Ovary (tissue), 9 donors: ENCODE data around the gene ZNFX1. TPM values are rescaled to one million over a fixed set of nuclear protein-coding genes. Genes with fewer than 3 reads are reported as not detected.
"Not testable (repeated sequence)": the region's sequence is repeated elsewhere in the genome, so short reads cannot be mapped to it uniquely, and the experiment has no call there.

ENCODE experiments used
- DNase-seq, 5 donors: peaks; one replicate each; pipeline ENCODE4 v3.0.0-alpha.2; 2019 to 2020
- H3K27ac ChIP-seq, 2 donors: fragments of 200-600 bp; one replicate each; pipeline versions ENCODE4 v1.5.1 to v1.8.0; 2019 to 2022
- H3K27me3 ChIP-seq: fragments of 200-600 bp; one replicate; pipeline ENCODE4 v1.8.0; 2022
- H3K36me3 ChIP-seq: fragments of 200-600 bp; sonication (generic); one replicate; pipeline ENCODE4 v1.5.1; 2019
- H3K4me1 ChIP-seq: one replicate; pipeline ENCODE4 v1.8.1; 2013; ENCODE audit warnings: mild to moderate bottlenecking, moderate library complexity; ENCODE audit not compliant: insufficient read depth
- H3K4me3 ChIP-seq: fragments of 200-600 bp; sonication (generic); one replicate; pipeline ENCODE4 v1.5.1; 2017
- H3K9me3 ChIP-seq, 2 donors: fragments of 200-600 bp in 1 of 2; sonication (generic) in 1 of 2; one replicate each; pipeline versions ENCODE4 v1.5.1 to v1.8.1; 2013 to 2019; ENCODE audit warnings: mild to moderate bottlenecking in 1 of 2, moderate library complexity in 1 of 2
- EP300 ChIP-seq: sonication (generic); formaldehyde crosslinking; IDR thresholded peaks from one replicate; pipeline ENCODE4 v1.6.1; 2017; ENCODE audit warnings: antibody characterized with exemption
- POLR2A ChIP-seq: fragments of 450-650 bp; IDR thresholded peaks from one replicate; pipeline ENCODE4 v1.6.1; 2017; ENCODE audit warnings: antibody characterized with exemption, mild to moderate bottlenecking, moderate library complexity
- WGBS, 3 donors: extraction: QIAGEN DNeasy Blood & Tissue Kit in 1 of 3; methylation state at CpG; one replicate each; pipeline versions ENCODE4 v1.1.5 to v1.1.7; 2013 to 2017; 5-methylcytosine and 5-hydroxymethylcytosine counted together
- intact Hi-C, 4 donors: fragments of 100-400 bp; cut with DNase I; formaldehyde crosslinking; loops; one replicate each; pipeline versions ENCODE4 v1.11.0 to v1.15.1; 2022 to 2023
- polyA plus RNA-seq, 2 donors: library from polyadenylated mRNA; stranded (reverse); fragments of 200-250 nt in 1 of 2; fragments of 350-450 nt in 1 of 2; fragmentation: Illumina TruSeq in 1 of 2; extraction: RNeasy Lipid Tissue Mini Kit (QIAGEN cat#74804) in 1 of 2; gene quantifications; one replicate each; pipeline ENCODE4 v1.2.3, GENCODE V29; 2013 to 2014
- total RNA-seq, 7 donors: library from RNA; depleted of rRNA in 2 of 7; stranded (reverse); fragments of >200 nt in 2 of 7; fragmentation: NEBNext Ultra II Directional in 3 of 7; extraction: Animal tissue kit (Norgen Biotek cat#: 25700) in 3 of 7; gene quantifications; one replicate each; pipeline versions ENCODE4 v1.1.0 to v1.2.4, GENCODE V29; 2016 to 2023
- TF ChIP-seq, protein P1 (sequence below), 3 donors: fragments of 450-650 bp in 2 of 3; fragments of 200-600 bp in 1 of 3; IDR thresholded peaks; one replicate each; pipeline versions ENCODE4 v1.5.1 to v1.8.0; 2016 to 2022; ENCODE audit warnings: antibody characterized with exemption in 3 of 3, mild to moderate bottlenecking in 1 of 3
- donor health status: DM: no; HTN: no; CAD: no; lungs with moderate emphysema.
- donor health status: DM: no; HTN: no; CAD: no.
- donor health status: Bipolar disorder and iron deficiency.
- donor health status: DM: yes; HTN: yes; CAD: no.
- donor health status: DM: no; HTN: no; CAD: no.
- donor health status: DM: yes; HTN: yes; CAD: no.

Gene ZNFX1
- total and polyA plus RNA-seq, 9 donors = 9.2 to 38.1 (median 23.5) TPM

- no peak overlapping the region for H3K27ac ChIP-seq
- TF ChIP-seq, protein P1, sequence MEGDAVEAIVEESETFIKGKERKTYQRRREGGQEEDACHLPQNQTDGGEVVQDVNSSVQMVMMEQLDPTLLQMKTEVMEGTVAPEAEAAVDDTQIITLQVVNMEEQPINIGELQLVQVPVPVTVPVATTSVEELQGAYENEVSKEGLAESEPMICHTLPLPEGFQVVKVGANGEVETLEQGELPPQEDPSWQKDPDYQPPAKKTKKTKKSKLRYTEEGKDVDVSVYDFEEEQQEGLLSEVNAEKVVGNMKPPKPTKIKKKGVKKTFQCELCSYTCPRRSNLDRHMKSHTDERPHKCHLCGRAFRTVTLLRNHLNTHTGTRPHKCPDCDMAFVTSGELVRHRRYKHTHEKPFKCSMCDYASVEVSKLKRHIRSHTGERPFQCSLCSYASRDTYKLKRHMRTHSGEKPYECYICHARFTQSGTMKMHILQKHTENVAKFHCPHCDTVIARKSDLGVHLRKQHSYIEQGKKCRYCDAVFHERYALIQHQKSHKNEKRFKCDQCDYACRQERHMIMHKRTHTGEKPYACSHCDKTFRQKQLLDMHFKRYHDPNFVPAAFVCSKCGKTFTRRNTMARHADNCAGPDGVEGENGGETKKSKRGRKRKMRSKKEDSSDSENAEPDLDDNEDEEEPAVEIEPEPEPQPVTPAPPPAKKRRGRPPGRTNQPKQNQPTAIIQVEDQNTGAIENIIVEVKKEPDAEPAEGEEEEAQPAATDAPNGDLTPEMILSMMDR (IDR thresholded peaks at IDR 0.05) = no peak
- TF ChIP-seq POLR2A = no peak
- TF ChIP-seq EP300 = no peak
- no peaks in the 10 kb centered on the region for H3K27me3 ChIP-seq
- intact Hi-C loops = loop anchor here in 1 of 4 donors (10.0 kb wide), 1 partner anchor 49 kb away; the partner anchor contains the start of gene ZNFX1
- no peaks in the 10 kb centered on the region for H3K36me3 ChIP-seq
- H3K9me3 ChIP-seq = no peaks in the 10 kb centered on the region
- H3K4me1 ChIP-seq = peaks cover 2% of the 10 kb centered on the region
- no peak for DNase-seq
- no peak overlapping the region for H3K4me3 ChIP-seq
- WGBS, 3 donors = 88 to 96% (median 88%) methylated on average over 7 of the region's 7 CpGs
Measured at GRCh38 chr20:49225896-49226295, 52.0 kb downstream of the ZNFX1 start.

DNA sequence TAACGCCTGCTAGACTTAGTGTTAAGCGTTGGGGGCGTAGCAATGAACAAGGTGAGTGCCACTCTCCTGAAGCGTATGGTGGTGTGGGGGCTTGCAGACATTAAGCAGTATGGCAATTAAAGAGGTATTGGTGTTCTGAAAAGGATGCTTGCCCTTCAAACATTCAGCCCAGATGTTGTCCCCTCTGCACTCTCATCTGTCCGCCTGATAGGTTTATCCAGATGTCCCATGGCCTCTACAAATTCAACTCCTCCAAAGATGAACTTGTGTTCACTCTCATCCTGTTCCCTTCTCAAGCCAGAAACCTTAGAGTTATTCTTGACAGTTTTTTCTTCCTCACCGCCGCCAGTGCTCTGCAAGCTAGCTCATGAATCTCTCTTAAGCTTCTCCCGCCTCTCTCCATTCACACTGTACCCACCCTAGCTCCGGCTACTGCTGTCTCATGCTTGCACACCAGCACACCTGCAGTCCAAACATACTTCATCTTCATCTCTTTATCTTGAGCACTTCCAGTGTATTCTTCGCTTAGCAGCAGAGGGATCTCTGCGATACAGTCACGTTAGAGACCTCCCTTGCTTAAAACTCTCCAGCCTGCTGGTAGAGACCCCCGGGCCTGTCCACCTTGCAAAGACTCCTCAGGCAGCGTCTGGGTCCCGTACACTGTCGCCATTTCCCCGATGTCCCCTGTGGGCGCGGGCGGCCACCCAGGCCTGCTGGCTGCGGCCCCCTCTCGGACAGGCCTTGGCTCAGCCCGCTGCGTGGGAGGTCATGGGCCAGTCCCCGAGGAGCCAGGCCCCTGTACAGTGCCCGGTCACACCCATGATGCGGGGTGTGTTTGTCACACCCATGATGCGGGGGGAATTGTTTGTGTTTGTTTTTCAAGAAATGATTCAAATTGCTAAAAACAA, 57.7 kb downstream of the ZNFX1 start:
- TF ChIP-seq EP300 (no peak), POLR2A (no peak)
- TF ChIP-seq, protein P1 (IDR thresholded peaks at IDR 0.05) = no peak
- Histone ChIP-seq H3K9me3 (no peaks in the 10 kb centered on the region), H3K27me3 (no peaks in the 10 kb centered on the region), H3K27ac (peak overlapping the region in 1 of 2 donors; percentile 68), H3K36me3 (no peaks in the 10 kb centered on the region), H3K4me3 (peak overlapping the region; percentile 84), H3K4me1 (peaks cover 4% of the 10 kb centered on the region)
- WGBS, 3 donors = 56 to 64% (median 57%) methylated on average over 27 to 28 of the region's 28 CpGs
- peak in 3 of 5 donors; percentile 34 to 49 (median 44) for DNase-seq
- intact Hi-C loops = loop anchor here in 3 of 4 donors (5.0 to 10.0 kb wide), 2 partner anchors 55 to 88 kb away; partner anchors contain the start of gene ZNFX1 (in 1 of the 3)

DNA sequence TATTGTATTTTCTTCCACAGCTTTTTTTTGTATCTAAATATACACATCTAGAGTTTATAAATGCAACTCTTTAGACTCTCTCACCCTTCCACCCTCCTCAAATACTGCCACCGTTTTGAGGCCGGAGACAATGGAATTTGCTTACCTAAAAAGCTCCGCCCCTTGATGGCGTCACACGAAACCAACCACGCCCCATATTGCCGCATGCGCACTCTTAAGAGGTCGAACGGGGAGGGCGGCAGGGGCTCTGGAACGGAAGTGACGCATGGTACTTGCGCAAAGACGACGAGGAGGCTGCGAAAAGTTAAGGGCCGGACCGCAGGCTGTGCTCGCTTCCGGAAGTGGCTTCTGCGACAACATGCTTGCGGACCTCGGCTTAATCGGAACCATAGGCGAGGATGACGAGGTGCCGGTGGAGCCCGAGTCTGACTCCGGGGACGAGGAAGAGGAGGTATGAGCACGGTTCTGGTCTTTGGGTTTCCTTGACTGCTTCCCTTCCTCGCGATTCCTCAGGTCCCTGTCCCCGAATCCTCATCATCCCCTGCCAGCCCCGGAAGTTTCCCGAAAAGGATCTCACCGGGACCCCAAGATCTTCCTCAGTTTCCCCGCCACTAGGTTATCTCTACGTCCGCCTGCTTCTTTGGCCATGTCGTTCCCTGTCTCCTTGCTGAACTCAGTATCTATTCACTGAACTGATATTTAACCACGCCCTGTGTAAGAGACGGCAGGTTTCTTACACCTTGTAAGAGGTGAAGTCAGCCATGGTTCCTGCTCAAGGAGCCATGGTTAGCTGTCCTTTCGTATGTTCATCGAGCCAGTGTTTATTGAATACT, 58.5 kb downstream of the ZNFX1 start, which contains the start of gene DDX27:
Gene DDX27, plus strand, starts transcription at position 326 of the 833 bp plus-strand sequence. Its CDS starts 33 bp downstream, at position 359.
- Histone ChIP-seq H3K4me3 (peak within 1 kb of the TSS; percentile 84), H3K27me3 (no peaks in the 10 kb centered on the region), H3K4me1 (peaks cover 4% of the 10 kb centered on the region), H3K36me3 (no peaks in the 10 kb centered on the region), H3K27ac (peak within 1 kb of the TSS; percentile 5 to 68), H3K9me3 (no peaks in the 10 kb centered on the region)
- intact Hi-C loops = loop anchor here in 2 of 4 donors (5.0 kb wide), 1 partner anchor 87 kb away; no protein-coding TSS in a partner anchor
- WGBS, 3 donors = 0% methylated on average over 46 of the region's 46 CpGs
- peak; percentile 95 to 99 (median 98) for DNase-seq
- TF ChIP-seq, protein P1 (IDR thresholded peaks at IDR 0.05) = no peak
- TF ChIP-seq EP300 = peak; percentile 89
- peak; percentile 93 for TF ChIP-seq POLR2A

- peak in 4 of 5 donors; percentile 45 to 60 (median 55) for DNase-seq
- not testable (repeated sequence) for H3K27me3 ChIP-seq, H3K4me3 ChIP-seq, H3K36me3 ChIP-seq, H3K9me3 ChIP-seq, H3K4me1 ChIP-seq
- peak overlapping the region in 1 of 2 donors; percentile 52 for H3K27ac ChIP-seq
- intact Hi-C loops = loop anchor here in 3 of 4 donors (1.0 to 5.0 kb wide), 2 partner anchors 86 kb away; no protein-coding TSS in a partner anchor
- WGBS, 3 donors = 53 to 58% (median 55%) methylated on average over 13 of the region's 13 CpGs
Measured at GRCh38 chr20:49218739-49219090, 59.1 kb downstream of the ZNFX1 start.
